Fibroblast of mammary gland (primary cell): ENCODE data around the gene DLX3.
A peak's percentile ranks its signal among the peaks of the same experiment; 100 is the strongest.

Source experiments
- DNase-seq: peaks from one replicate; pipeline ENCODE4 v3.0.0-alpha.2; 2010; ENCODE audit warnings: low read depth
- H3K4me3 ChIP-seq: 2 replicates; pipeline ENCODE4 v1.5.1; 2011; ENCODE audit warnings: low read depth, mild to moderate bottlenecking, low read length, moderate library complexity; ENCODE audit not compliant: control insufficient read depth
- TF ChIP-seq, protein P1 (sequence below): conservative IDR thresholded peaks from 2 replicates; pipeline ENCODE4 v1.5.1; 2011; ENCODE audit warnings: low read depth, low read length, inconsistent platforms; ENCODE audit not compliant: control insufficient read depth, insufficient read depth

DLX3 gene

DNA sequence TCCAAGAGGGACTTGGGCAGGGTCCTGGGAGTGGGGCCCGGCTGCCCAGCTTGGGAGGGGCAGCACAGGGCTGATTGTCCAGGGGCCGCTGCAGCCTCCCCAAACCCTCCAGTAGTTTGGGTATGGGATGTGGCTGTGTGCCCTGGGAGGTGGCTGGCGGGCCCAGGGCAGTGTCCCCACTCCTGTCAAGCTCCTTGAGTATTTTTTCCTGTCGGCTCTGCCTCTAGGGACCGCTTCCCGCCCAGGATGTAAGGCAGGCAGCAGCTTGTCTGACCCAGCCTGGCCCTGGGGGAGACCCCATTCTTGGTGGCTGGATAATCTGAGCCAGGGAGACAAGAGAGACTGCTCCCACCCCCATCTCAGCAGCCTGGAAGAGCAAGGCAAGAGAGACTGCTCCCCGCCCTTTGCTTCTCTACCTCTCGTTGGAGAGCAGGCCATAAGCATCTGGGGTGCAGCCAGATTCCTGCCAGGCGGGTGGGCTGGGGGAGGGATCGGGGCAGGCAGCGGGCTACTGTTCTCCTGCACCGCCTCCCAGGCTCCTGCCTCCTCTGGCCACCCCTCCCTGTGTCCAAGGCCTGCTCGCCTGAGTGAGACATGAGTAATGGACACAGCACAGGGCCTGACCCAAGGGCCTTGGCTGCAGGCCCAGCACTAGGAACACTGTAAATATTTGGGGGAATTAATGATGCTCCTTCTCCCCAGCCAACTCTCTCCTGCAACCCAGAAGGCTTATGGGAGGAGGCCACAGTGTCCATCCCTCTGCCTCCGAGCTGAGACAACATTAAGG, 42.5 kb upstream of the DLX3 start:
- TF ChIP-seq, protein P1, sequence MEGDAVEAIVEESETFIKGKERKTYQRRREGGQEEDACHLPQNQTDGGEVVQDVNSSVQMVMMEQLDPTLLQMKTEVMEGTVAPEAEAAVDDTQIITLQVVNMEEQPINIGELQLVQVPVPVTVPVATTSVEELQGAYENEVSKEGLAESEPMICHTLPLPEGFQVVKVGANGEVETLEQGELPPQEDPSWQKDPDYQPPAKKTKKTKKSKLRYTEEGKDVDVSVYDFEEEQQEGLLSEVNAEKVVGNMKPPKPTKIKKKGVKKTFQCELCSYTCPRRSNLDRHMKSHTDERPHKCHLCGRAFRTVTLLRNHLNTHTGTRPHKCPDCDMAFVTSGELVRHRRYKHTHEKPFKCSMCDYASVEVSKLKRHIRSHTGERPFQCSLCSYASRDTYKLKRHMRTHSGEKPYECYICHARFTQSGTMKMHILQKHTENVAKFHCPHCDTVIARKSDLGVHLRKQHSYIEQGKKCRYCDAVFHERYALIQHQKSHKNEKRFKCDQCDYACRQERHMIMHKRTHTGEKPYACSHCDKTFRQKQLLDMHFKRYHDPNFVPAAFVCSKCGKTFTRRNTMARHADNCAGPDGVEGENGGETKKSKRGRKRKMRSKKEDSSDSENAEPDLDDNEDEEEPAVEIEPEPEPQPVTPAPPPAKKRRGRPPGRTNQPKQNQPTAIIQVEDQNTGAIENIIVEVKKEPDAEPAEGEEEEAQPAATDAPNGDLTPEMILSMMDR, result no peak
- H3K4me3 ChIP-seq, result no peak overlapping the region
- peak; percentile 87 for DNase-seq

GRCh38 chr17:50036455-50037261, 41.6 kb upstream of the DLX3 start:
- no peak for DNase-seq
- TF ChIP-seq, protein P1, result no peak
- no peak overlapping the region for H3K4me3 ChIP-seq

GRCh38 chr17:50035945-50036344, 40.9 kb upstream of the DLX3 start:
- no peak for DNase-seq
- TF ChIP-seq, protein P1, result no peak
- H3K4me3 ChIP-seq, result no peak overlapping the region

DNA sequence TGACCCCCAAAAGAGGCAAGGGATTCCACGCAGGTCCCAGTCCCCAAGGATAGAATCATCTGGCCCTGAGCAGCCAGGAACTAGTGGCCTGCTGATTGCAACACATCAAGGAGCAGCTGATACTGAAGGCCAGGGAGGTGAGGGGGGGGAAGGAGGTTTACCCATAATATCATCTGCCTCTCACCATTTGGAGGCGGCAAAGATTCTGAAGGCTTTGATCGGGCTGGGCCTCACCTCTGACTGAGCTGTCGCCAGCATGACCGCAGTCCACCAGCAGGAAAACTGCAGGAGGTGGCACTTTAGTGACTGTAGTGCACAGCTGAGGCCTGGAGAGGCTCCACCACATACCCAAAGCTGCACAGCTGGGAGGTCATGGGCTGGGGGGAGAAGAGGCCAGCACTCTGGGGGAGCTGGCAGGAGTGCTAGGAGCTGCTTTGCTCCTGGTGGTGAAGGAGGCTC, 40.4 kb upstream of the DLX3 start:
- DNase-seq, result no peak
- H3K4me3 ChIP-seq, result no peak overlapping the region
- TF ChIP-seq, protein P1, result no peak

GRCh38 chr17:50034498-50035364, 39.7 kb upstream of the DLX3 start:
- TF ChIP-seq, protein P1, result no peak
- DNase-seq, result no peak
- no peak overlapping the region for H3K4me3 ChIP-seq

- DNase-seq, result no peak
- no peak overlapping the region for H3K4me3 ChIP-seq
- TF ChIP-seq, protein P1, result no peak
Observed at GRCh38 chr17:50033316-50033715, 38.3 kb upstream of the DLX3 start.
